ENCODE results near the gene GPR33. TPM values are rescaled to one million over a fixed set of nuclear protein-coding genes. Genes with fewer than 3 reads are reported as not detected.
"Not testable (repeated sequence)": the region's sequence is repeated elsewhere in the genome, so short reads cannot be mapped to it uniquely, and the experiment has no call there.

Gene GPR33
- total RNA-seq, 1 donor from 2014 or later, result not detected

- intact Hi-C loops (cut with DNase I), result no loop called here
- no peak for DNase-seq (ENCODE audit: low spot score)
Observed at GRCh38 chr14:31465111-31465510, 22.7 kb downstream of the GPR33 start.

GRCh38 chr14:31462450-31462849 lies 25.4 kb downstream of the GPR33 start:
- intact Hi-C loops (cut with DNase I); DNase-seq (ENCODE audit: low spot score): not testable (repeated sequence)

- intact Hi-C loops (cut with DNase I), result no loop called here
- no peak for DNase-seq (ENCODE audit: low spot score)
Observed at GRCh38 chr14:31461545-31461944, 26.3 kb downstream of the GPR33 start.

GRCh38 chr14:31457665-31458659 lies 29.9 kb downstream of the GPR33 start:
- no peak for DNase-seq (ENCODE audit: low spot score)
- intact Hi-C loops (cut with DNase I), result loop anchor here (2.0 kb wide), 1 partner anchor 37 kb away; the partner anchor contains the start of gene HEATR5A

- peak; percentile 98 for DNase-seq (ENCODE audit: low spot score)
- intact Hi-C loops (cut with DNase I), result loop anchor here (2.0 kb wide), 1 partner anchor 36 kb away; the partner anchor contains the start of gene HEATR5A
Observed at GRCh38 chr14:31456841-31457664, 30.8 kb downstream of the GPR33 start, which contains the start of gene DTD2. TSS of gene DTD2 (minus strand) at chr14:31457506. CDS start at chr14:31457393, 113 bp downstream.

- intact Hi-C loops (cut with DNase I), result no loop called here
- no peak for DNase-seq (ENCODE audit: low spot score)
Observed at GRCh38 chr14:31449971-31450610, 37.7 kb downstream of the GPR33 start.

GRCh38 chr14:31449136-31449535 lies 38.7 kb downstream of the GPR33 start:
- intact Hi-C loops (cut with DNase I), result no loop called here
- DNase-seq (ENCODE audit: low spot score), result no peak

- intact Hi-C loops (cut with DNase I), result no loop called here
Observed at GRCh38 chr14:31445703-31446102, 42.1 kb downstream of the GPR33 start.

GRCh38 chr14:31442284-31442683 lies 45.6 kb downstream of the GPR33 start:
- DNase-seq (ENCODE audit: low spot score), result no peak
- intact Hi-C loops (cut with DNase I), result no loop called here

More at GRCh38 chr14:31445703-31446102, 42.1 kb downstream of the GPR33 start:
- no peak for DNase-seq (ENCODE audit: low spot score)

GRCh38 chr14:31441273-31442111 lies 46.3 kb downstream of the GPR33 start:
- no peak for DNase-seq (ENCODE audit: low spot score)
- intact Hi-C loops (cut with DNase I), result no loop called here

GRCh38 chr14:31440280-31440679 lies 47.6 kb downstream of the GPR33 start:
- no peak for DNase-seq (ENCODE audit: low spot score)

GRCh38 chr14:31439561-31439960 lies 48.3 kb downstream of the GPR33 start:
- intact Hi-C loops (cut with DNase I), result no loop called here
- DNase-seq (ENCODE audit: low spot score), result no peak

More at GRCh38 chr14:31440280-31440679, 47.6 kb downstream of the GPR33 start:
- intact Hi-C loops (cut with DNase I), result no loop called here

GRCh38 chr14:31437045-31437691 lies 50.7 kb downstream of the GPR33 start:
- intact Hi-C loops (cut with DNase I); DNase-seq (ENCODE audit: low spot score): not testable (repeated sequence)

- intact Hi-C loops (cut with DNase I), result no loop called here
- no peak for DNase-seq (ENCODE audit: low spot score)
Observed at GRCh38 chr14:31435276-31435675, 52.6 kb downstream of the GPR33 start.

Data from cardiac septum (tissue), 1 donor.